ENCODE results near the gene NHS.

GRCh38 chrX:17472424-17472823 is 97.4 kb downstream of the NHS start:
- TF ChIP-seq RCOR1 (IDR thresholded peaks at IDR 0.05; ENCODE audit: insufficient replicate concordance, low read length) (no peak), CHD1 (IDR thresholded peaks at IDR 0.05; ENCODE audit: low read depth, low read length) (no peak), CTCF (conservative IDR thresholded peaks at IDR 0.05; ENCODE audit: low read depth, low read length) (no peak), MAFK (IDR thresholded peaks at IDR 0.05; ENCODE audit: low read depth, low read length) (no peak), POLR2A (IDR thresholded peaks at IDR 0.05; ENCODE audit: low read depth, low read length) (no peak)
